HG03060 (cell line): ENCODE data around the gene LENG1.
A peak's percentile ranks its signal among the peaks of the same experiment; 100 is the strongest.

ENCODE experiments used
- ATAC-seq: cut with Tn5 transposase; IDR thresholded peaks from one replicate; pipeline ENCODE4 v1.9.1; 2021; ENCODE audit warnings: low read depth, moderate number of reproducible peaks; ENCODE audit not compliant: unreplicated experiment

The LENG1 gene

DNA sequence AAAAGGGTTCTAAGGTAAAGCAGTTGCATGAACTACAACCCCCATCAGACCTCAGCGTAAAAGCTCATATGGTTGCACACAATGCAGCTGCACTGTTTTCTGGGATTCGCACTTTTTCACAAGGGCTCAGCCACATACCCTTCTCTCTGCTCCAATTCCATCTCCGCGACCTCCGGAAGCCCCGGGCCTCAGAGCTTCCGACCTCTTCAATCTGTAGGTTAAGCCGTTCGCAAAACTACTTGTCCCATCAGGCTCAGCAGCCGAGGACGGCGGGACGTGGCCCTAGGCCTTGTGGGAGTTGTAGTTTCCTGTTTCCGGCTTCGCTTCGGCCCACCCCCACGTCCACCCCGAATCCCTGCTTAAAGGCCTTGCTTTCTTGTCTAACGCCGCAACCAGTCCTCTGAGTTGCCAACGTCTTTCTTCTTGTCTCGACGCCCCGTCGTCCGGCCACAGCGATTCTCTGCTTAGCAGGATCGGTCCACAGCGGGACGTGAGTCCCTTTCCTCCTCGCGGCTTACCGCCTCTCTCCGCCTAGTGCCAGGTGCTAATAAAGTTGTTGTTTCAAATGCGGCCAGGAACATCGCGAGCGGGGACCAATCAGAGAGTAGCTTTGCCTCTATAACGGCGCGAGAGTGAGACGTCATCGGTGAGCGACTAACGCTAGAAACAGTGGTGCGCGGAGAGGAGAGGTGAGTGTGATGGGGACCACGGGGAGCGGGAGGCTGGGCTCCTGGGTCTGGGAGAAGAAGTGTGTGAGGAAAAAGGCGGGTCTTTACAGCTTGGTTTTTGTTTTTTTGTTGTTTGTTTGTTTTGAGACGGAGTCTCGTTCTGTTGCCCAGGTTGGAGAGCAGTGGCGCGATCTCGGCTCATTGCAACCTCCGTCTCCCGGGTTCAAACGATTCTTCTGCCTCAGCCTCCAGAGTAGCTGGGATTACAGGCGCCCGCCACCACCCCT is 44.1 kb downstream of the LENG1 start, which contains the start of the genes PRPF31 and TFPT:
Gene PRPF31, plus strand, starts transcription at position 646 of the 955 bp plus-strand sequence. CDS start 2,525 bp downstream, outside the sequence.
Gene TFPT, minus strand, starts transcription at position 549 of the 955 bp plus-strand sequence. Its CDS starts 388 bp downstream, at position 161.
- ATAC-seq: peak; percentile 85

DNA sequence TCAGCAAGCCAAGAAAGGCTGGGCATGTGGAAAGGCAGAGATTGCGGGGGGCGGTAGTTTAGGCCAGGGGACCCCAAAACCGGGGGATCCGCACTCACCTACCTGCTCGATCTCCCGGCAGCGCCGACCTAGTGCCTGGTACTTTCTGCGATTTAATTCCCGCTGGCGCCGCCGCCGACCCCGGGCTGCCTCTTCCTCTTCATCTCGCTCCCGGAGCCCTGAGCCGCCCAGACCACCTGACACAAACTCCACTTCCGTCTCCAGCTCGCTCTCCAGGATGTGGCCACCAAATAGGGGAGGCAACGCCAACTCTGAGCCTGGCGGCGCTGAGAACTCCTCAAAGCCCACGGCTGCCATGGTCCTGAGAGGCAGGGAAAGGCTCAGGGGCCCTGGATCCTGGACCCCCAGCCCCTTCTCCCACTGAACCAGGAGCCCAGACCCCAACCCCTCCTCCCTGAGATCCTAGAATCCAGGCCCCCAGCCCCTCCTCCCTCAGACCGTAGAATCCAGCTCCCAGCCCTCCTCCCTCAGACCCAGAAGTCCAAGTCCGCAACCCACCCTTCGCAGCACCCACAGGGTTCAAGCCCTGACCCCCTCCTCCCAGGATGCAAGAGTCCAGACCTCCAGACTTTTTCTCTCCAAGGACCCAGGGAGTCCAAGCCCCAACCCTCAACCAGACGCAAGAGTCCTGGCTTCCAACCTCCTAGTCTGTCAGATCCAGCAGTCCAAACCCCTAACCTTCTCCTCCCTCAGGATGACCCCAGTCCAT is 45.0 kb downstream of the LENG1 start:
- ATAC-seq: no peak

- ATAC-seq: no peak
These were observed 49.9 kb downstream of the LENG1 start for GRCh38 chr19:54109651-54110050.

GRCh38 chr19:54108496-54108895 is 51.0 kb downstream of the LENG1 start:
- ATAC-seq: no peak

- no peak for ATAC-seq
These were observed 51.5 kb downstream of the LENG1 start for GRCh38 chr19:54107876-54108490.

DNA sequence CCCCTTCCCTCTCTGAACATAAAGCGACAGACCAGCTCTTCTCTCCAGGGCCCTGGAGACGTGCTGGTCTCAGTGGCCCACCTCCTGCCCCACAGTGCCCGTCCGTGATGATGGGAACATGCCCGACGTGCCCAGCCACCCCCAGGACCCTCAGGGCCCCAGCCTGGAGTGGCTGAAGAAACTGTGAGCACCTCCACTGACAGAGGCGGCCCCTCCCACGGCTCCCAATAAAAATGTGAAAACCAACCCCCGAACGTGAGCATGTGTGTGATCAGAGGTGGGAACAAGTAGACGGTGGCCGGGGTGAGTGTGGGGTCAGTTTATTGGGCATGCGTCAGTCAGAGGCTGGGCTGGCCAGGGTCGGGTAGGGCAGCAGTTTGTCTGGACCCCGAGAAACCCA is 52.8 kb downstream of the LENG1 start:
- ATAC-seq: no peak

GRCh38 chr19:54105796-54106195 is 53.7 kb downstream of the LENG1 start:
- no peak for ATAC-seq
